Erythroblast (primary cell): ENCODE measurements around the gene USP40.

ENCODE experiments used
- GATA1 ChIP-seq: IDR thresholded peaks from 2 replicates; pipeline ENCODE4 v1.6.1; 2011; ENCODE audit warnings: low read depth, mild to moderate bottlenecking, control low read depth, low read length, moderate library complexity
- POLR2A ChIP-seq: IDR thresholded peaks from 2 replicates; pipeline ENCODE4 v1.6.1; 2011; ENCODE audit warnings: mild to moderate bottlenecking, low read length

- TF ChIP-seq POLR2A (no peak), GATA1 (no peak)
These were observed 46.6 kb downstream of the USP40 start for GRCh38 chr2:233519787-233520611.
